ENCODE data around the gene TMEM223.
"Not testable (repeated sequence)": the region's sequence is repeated elsewhere in the genome, so short reads cannot be mapped to it uniquely, and the experiment has no call there.

TMEM223 gene

DNA sequence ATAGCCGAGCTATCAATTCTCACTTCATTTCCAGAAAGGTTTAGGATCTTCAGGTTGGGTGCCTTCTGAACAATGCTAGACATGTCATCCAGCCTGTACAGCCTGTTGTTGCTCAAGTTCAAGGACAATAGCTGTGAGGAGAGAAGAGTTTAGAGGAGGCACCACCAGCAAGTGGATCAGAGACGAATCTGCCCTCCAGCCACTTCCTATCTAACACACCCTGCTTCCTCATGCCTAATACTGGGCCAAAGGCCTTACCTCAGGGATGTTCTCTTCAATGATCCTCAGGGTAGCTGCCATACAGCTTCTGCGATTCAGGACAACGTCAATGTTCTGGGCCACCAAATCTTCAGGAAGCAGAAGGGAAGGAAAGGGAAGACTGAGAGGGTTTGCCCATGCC is 9.3 kb upstream of the TMEM223 start:
- DNase-seq (ENCODE audit: low read depth in 2 of 2) = no peak

DNA sequence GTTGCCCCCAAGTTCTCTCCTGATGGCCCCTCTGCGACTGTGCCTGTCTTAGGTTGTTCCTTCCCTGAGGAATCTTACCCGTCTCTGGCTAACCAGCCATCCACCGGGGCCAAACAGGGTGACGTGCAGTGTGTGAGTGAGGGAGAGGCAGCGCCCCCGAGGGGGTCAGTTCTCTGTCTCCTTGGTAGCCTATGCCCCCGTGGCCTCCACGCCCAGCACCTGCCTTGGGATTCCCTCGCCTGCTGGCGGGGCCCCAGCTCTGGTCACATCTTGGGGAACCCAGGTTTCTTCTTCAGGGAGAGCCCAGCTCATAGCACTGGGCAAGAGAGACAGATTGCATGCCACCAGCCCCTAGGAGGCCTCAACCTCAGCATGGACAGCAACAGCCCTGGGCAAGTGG is 7.7 kb upstream of the TMEM223 start:
- DNase-seq (ENCODE audit: low read depth in 2 of 2) = no peak

DNA sequence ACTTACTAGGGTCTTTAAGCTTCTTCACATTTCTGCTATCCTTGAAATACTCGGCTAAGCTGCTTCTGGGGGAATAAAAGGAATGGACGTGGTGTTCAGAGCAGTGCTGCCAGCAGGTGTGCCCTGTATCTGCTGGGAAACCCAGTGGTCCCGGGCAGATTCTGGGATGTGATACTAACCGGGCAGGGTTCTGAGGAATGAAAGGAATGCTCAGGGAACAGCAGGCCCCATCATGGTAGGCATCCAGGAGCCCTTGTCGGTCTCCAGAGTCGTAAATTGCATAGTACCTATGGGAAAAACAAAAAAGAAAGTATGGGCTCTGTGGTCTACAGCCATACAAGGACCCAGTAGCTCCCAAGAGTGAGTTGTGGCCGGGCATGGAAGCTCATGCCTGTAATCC is 4.5 kb upstream of the TMEM223 start:
- no peak for DNase-seq (ENCODE audit: low read depth in 2 of 2)

DNA sequence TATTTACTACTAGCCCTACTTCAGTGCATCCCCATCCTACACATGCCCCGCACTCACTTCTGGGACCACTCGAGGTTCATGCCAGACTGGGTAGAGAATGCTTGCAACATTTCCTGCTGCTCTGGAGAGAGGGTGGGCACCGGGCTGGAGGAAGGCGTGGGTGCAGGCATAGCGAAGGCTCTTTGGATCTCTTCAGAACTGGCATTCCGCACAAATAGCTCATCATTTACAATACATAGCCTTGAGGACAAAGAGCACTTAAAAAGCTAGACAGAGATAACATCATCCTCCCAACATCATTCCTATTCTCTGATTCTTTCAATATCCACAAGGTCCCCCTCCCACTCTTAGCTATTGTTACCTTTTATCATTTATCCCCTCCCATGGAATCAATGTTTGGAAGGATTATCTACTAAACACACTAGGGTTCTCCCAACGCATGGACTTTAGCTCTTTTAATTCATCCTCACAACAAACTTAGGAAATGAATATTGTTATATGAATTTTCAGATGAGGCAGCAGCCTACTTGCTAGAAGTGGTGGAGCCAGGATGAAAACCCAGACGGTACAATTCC is 2.5 kb upstream of the TMEM223 start:
- no peak for DNase-seq (ENCODE audit: low read depth in 2 of 2)

DNA sequence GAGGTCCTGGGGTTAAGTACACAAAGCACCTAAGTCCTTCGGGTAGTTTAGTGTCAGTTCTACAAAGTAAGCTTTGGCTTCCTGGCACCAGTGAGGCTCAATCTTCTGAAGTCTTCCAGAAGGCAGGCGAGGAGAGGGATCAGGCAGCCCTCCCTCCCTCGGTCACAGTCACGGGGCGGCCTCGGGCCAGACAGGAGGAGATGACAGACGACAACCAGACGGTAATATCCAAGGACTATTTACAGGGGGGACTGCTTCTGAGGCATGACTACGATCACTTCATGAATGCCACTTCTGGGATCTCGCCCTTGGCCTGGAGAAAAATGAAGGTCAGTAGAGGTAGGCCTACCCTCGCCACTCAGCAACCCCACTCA is 383 bp upstream of the TMEM223 start:
- no peak for DNase-seq (ENCODE audit: low read depth in 2 of 2)

DNA sequence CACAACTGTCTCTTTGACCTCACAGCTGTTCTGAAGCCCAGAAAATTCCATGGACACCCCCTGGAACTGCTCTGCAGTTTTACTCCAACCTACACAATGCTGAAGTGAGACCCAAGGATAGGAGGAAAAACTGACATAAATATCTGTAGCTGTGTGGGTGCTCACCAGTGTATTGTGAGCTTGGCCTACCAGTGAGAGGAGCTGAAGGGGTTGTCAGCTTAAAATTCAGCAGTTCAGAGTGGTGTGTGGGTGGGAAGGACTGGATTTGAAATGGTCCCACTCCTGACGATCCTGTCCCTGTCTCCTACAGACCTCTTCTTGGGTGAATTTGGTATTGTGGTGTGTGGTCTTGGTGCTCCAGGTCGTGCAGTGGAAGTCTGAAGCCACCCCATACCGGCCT is 2.2 kb downstream of the TMEM223 start:
- no peak for DNase-seq (ENCODE audit: low read depth in 2 of 2)

DNA sequence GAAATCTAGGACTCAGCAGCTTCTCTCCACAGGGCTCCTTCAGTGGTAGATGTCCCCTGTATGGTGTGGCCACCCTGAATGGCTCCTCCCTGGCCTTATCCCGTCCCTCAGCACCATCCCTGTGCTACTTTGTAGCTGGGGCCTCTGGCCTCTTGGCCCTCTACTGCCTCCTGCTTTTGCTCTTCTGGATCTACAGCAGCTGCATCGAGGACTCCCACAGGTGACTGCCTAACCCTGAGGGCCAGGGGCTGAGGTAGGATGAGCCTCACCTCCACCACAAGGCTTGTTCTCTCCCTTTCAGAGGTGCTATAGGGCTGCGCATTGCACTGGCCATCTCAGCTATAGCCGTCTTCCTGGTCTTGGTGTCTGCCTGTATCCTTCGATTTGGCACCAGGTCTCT is 2.8 kb downstream of the TMEM223 start:
- no peak for DNase-seq (ENCODE audit: low read depth in 2 of 2)

DNA sequence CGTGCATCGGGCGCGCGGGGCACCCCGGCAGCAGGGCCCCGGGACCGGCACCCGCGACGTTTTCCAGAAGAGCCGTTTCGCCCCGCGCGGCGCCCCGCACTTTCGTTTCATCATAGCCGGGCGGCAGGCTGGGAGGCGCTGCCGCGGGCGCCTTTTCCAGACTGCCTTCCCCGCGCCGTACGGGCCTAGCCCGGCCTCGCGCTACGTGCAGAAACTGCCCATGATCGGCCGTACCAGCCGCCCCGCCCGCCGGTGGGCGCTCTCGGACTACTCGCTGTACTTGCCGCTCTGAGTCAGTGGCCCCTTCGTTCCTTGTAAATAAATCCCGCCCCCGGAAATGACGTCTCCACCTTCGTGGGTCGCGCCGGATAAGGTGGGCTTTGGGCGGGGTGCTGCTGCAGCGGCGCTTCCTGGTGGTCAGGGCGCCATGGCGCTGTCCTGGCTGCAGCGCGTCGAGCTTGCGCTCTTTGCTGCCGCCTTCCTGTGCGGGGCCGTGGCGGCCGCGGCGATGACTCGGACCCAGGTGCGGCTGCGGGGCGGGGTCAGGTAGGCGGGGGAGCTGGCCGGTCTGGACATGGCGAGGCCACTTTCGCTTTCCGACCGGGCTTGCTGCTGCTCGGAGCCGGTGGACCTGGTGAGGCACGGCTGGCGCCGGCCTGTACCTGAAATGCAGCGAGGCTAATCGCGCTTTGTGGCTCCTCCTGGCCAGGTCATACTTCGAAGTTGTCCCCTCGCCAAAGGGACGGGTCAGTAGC is 4.6 kb downstream of the TMEM223 start, which contains the start of gene TMEM179B:
Gene TMEM179B (plus strand): TSS at position 398 of the 755 bp plus-strand sequence. CDS start 30 bp downstream, at position 428.
- DNase-seq (ENCODE audit: low read depth in 2 of 2) = peak; percentile 95 to 98

DNA sequence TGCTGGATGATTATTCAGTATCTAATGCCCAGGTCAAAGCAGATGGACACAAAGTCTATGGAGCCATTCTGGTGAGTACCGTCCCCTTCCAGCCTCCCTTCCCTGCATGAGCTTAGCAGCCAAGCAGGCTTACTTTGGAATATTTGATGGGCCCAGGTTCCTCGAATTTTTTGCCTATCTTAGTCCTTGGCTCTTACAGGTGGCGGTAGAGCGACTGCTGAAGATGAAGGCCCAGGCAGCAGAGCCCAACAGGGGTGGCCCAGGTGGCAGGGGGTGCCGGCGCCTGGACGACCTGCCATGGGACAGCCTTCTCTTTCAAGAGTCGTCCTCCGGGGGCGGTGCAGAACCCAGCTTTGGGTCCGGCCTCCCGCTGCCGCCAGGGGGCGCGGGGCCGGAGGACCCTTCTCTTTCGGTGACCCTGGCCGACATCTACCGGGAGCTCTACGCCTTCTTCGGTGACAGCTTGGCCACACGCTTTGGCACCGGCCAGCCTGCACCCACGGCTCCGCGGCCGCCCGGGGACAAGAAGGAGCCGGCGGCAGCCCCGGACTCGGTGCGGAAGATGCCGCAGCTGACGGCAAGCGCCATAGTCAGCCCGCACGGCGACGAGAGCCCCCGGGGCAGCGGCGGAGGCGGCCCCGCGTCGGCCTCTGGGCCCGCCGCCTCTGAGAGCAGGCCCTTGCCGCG is 5.3 kb downstream of the TMEM223 start:
- peak; percentile 61 to 75 for DNase-seq (ENCODE audit: low read depth in 2 of 2)

DNA sequence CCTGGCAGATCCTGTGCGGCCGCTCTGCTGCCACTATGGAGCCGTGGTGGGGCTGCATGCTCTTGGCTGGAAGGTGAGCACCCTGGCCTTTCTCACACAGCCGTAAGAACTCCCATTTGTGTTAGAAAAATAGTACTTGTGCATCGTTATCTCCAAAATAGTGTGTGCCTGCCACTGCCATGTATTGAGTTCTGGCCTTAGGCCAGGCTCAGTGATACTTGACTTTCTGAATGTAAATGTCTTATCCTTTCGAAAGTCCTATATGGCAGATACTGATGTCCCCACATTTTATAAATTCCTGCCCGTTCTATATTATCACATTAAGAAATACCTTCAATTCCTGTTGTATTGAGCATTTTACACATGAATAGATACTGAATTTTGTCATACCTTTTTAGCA is 9.1 kb downstream of the TMEM223 start:
- no peak for DNase-seq (ENCODE audit: low read depth in 2 of 2)

DNA sequence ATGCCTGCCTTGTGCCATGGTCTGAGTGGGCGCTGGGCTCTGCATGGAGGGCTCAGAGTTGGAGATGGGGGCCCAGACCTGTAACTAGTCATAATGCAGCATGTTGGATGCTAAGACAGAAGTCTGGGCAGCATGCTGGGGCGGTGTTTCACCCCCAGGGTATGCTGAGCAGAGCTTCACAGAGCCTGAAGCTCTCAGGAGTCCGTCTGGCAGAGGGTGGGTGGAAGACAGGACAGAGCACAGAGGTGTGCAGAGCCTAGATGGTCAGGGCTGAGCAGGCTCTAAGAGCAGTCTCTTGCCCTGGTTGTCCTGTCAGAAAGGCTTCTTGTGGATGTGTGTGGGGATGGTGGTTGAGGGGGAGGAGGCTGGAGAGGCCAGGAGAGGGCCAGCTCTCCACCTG is 13.4 kb downstream of the TMEM223 start:
- DNase-seq (ENCODE audit: low read depth in 2 of 2) = no peak

DNA sequence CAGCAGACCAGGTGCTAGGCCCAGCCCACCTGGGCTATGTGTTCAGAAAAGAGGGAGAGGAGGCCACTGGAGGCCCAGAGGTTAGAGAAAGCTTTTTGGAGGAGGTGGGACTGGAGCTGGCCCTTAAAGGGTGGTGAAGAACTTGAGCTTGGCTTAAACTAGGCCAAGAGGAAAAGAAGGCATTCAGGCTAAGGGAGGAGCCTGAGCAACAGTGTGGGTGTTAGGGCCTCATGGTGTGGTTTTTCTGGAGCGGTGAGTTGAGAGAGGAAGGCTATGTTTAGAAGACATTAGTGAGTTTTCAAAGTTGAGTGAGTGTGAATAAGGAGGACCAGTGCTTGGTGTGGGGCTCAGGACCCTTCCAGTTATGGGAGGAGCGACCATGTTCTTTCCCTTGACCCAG is 14.4 kb downstream of the TMEM223 start:
- no peak for DNase-seq (ENCODE audit: low read depth in 2 of 2)

DNA sequence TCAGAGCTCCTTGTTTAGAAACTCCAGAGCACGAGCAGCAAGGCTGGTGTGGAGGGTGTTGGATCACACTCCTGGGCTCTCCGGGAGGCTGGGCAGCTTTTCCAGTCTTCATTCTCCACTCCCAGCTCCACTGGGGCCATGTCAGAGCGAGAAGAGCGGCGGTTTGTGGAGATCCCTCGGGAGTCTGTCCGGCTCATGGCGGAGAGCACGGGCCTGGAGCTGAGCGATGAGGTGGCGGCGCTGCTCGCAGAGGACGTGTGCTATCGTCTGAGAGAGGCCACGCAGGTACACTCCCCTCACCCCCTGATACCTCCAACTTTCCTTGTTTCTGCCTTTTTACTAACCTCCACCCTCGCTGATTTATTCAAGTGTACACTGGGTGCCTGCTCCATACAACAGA is 16.2 kb downstream of the TMEM223 start:
- DNase-seq (ENCODE audit: low read depth in 2 of 2) = no peak

DNA sequence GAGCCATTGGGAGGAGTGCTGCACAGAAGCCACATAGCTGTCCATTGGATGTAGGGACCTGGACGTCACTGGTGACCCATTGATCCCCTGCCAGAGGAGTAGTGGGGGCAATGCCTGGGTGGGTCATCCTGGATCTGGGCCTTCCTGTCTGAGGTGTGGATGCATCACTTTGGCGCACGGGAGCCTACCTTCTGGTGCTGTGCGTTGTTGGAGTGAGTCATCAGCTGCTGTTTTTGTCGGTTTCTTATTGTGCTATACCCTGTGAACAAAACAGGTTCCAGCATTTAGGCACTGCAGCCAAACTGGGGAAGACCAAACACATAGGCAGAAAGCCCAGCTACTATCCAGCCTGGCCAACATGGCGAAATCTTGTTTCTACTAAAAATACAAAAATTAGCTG is 17.4 kb downstream of the TMEM223 start:
- no peak for DNase-seq (ENCODE audit: low read depth in 2 of 2)

DNA sequence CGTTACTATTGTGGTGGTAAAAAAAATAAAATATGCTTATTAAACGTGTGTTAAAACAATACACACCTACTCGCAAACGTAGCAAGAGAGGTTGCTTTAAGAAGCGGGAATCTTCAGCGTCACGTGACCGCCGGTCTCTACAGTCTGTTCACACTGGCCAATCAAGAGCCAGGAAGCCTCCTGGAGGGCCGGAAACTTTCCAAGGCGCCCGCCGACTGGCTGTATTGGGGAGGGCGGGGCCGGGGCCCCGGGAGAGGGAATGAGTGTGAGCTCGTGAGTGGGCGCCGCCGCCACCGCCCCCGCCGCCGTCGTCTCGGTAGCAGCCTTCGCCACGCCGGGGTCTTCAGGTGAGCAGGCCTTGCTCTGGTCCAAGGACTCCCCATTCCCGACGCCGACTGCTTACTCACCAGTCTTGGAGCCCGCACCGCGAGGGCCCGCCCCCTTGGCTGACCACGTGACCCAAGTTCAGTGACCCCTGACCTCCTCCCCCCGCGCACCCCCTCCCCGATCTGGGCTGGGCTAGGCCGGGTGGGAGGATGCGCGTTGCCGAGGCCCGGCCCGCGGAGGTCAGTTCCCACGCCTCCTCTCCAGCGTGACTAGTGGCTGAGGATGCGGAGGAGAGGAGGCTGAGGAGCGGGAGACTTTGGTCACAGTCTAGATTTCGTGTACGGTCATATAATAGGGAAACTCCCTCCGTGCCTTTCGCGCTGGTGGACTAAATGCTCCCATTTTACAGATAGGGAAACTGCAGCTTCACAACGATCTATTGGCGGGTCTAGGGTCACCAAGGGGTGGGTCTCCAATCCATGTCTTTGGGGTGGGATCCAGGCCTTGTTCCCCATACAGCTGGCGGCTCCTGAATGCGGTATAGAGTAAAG is 20.4 kb downstream of the TMEM223 start, which contains the start of gene TAF6L:
Gene TAF6L (plus strand): TSS at position 253 of the 878 bp plus-strand sequence. CDS start 4,388 bp downstream, outside the sequence.
- peak; percentile 75 to 76 for DNase-seq (ENCODE audit: low read depth in 2 of 2)

DNA sequence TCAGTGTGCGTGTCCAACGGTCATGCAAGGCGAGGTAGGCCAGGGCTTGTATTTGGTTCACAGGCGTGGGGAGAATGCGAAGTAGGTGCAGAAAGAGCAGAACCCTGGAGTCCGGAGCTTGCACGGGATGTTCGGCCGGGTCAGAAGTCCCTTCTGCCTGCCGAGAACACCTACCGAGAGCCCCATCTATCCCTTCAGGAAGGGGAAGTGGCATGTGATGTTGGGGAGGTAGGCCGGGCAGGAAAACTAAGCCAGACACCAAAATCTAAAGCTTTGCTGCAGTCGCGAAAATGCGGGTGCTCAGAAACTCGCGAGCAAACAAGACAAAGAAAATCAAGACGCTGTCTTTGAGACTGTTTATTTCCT is 21.0 kb downstream of the TMEM223 start:
- DNase-seq (ENCODE audit: low read depth in 2 of 2) = no peak

DNA sequence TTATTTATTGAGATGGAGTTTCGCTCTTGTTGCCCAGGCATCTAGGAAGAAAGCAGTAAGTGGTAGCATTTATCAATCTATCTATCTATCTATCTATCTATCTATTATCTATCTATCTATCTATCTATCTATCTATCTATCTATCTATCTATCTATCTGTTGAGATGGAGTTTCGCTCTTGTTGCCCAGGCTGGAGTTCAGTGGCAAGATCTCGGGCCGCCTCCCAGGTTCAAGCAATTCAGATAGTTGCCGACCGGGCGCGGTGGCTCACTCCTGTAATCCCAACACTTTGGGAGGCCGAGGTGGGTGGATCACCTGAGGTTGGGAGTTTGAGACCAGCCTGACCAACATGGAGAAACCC is 31.0 kb downstream of the TMEM223 start:
- DNase-seq (ENCODE audit: low read depth in 2 of 2) = not testable (repeated sequence)

DNA sequence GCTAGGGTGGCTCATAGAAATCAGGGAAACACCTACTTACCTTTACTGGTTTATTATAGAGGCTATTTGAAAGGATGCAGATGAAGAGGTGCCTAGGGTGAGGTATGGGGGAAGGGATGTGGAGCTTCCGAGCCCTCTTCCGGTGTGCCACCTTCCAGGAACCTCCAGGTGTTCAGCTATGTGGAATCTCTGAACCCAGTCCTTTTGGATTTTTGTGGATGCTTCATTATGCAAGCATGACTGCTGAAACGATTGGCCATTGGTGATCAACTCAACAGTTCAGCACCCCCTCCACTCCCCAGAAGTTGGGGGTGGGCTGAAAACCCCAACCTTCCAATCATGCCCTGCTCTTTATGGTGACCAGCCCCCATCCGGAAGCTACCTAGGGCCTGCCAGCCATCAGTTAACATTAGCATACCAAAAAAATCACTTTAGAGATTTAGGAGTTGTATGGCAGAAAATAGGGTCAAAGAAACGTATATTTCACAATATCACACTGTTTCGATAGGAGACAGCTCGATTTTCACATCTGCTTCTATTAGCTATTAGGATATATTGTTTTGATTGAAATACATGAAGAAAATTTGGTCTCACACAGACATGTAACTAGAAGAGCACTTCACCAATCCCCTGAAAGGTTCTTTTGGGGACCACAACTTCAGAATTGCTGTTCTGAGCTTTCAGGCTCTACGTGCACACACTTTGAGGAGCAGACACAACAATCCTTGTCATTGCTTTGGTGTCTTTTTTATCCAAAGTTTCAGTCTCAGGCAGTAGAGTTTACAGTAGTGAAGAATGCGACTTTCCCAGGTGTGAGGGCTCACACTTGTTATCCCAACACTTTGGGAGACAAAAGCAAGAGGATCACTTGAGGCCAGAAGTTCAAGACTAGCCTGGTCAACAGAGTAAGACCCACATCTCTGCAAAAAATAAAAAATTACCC is 33.7 kb downstream of the TMEM223 start:
- no peak for DNase-seq (ENCODE audit: low read depth in 2 of 2)

DNA sequence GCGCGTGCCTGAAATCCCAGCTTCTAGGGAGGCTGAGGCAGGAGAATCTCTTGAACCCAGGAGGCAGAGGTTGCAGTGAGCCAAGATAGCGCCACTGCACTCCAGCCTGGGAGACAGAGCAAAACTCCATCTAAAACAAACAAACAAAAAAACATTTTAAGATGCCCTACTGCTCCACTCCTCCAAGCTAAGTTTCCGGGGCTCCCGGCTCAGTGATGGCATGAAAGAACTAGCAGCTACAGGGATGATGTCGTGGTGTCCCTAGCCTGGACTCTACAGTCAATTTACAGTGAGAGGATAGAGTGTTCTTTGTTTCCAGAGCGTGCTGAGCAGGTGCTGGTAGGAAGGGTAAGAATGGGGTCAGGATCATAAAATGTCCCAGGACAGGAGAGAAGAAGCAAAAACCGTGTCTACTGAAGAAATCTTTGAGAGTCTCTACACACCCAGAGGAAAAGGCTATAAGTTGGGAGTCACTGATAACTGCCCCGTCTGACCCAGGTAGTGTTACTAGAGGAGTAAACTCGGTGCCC is 36.7 kb downstream of the TMEM223 start:
- no peak for DNase-seq (ENCODE audit: low read depth in 2 of 2)

DNA sequence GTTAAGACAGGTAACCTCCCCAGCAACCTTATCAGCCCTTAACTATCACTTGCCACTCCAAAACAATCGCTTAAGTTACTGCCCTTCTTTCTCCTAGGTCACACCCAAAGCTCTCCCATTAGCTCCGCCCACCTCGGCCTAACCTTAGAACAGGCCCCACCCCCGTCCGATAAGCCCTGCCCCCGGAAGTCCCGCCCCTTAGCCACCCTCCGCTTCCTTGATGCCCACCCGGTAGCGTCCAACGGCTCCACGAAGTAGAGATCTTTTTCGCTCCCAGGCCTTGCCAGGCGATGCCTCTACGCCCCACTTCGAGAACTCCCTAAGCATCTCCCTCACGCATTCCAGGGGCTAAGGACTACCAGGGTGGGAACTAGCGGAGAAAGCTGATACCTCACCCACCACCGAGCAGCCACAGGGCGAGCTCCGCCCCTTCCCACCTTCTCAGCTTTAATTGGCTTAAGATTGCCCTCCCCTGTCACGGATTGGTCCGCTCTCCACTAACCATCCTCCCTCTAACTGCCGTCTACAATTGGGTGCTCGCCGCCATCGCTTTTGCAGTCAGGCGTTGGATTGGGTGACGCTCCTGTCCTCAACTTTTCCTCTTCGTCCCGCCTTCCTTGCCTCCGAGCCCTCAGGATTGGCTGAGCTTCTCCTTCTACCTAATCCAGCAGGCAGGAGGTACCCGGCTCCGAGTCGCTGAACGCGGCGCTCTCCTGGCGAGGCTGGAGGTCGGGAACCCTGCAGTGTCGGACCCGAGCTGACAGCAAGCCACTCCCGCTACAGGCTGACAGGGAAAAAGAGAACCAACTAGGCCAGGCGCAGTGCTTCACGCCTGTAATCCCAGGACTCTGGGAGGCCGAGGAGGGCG is 37.8 kb downstream of the TMEM223 start, which contains the start of gene ZBTB3:
Gene ZBTB3 (minus strand): TSS at position 425 of the 868 bp plus-strand sequence. CDS start 496 bp downstream, outside the sequence.
- DNase-seq (ENCODE audit: low read depth in 2 of 2) = peak; percentile 92 to 93
